Endothelial cell (in vitro differentiated cells): ENCODE results near the gene SMIM23. TPM values are rescaled to one million over a fixed set of nuclear protein-coding genes. Genes with fewer than 3 reads are reported as not detected.

ENCODE experiments used
- DNase-seq: peaks from one replicate; pipeline ENCODE4 v3.0.0; 2021; ENCODE audit warnings: low spot score
- H3K27ac Mint-ChIP-seq: one replicate; pipeline ENCODE4 v1.8.0; 2021; ENCODE audit warnings: mixed read lengths, inconsistent platforms; ENCODE audit not compliant: unreplicated experiment
- H3K27me3 Mint-ChIP-seq: one replicate; pipeline ENCODE4 v1.8.0; 2021; ENCODE audit warnings: mild to moderate bottlenecking, moderate library complexity, mixed read lengths, inconsistent platforms; ENCODE audit not compliant: unreplicated experiment
- H3K36me3 Mint-ChIP-seq: one replicate; pipeline ENCODE4 v1.8.0; 2021; ENCODE audit warnings: mild to moderate bottlenecking, low read depth, mixed read lengths, inconsistent platforms; ENCODE audit not compliant: unreplicated experiment
- H3K4me1 Mint-ChIP-seq: one replicate; pipeline ENCODE4 v1.8.0; 2021; ENCODE audit warnings: mild to moderate bottlenecking, mixed read lengths, inconsistent platforms; ENCODE audit not compliant: unreplicated experiment
- H3K4me3 Mint-ChIP-seq: one replicate; pipeline ENCODE4 v1.8.0; 2021; ENCODE audit warnings: mild to moderate bottlenecking, mixed read lengths, inconsistent platforms; ENCODE audit not compliant: unreplicated experiment
- H3K9me3 Mint-ChIP-seq: one replicate; pipeline ENCODE4 v1.8.0; 2021; ENCODE audit warnings: mixed read lengths, inconsistent platforms; ENCODE audit not compliant: unreplicated experiment
- total RNA-seq: library from RNA; stranded (reverse); fragmentation: NEBNext Ultra II Directional; extraction: Animal tissue kit (Norgen Biotek cat#: 25700); gene quantifications from one replicate; pipeline ENCODE4 v1.2.1, GENCODE V29; 2021; ENCODE audit not compliant: unreplicated experiment
- TF ChIP-seq, protein P1 (sequence below): fragments of 200-600 bp; sonication (generic); IDR thresholded peaks from one replicate; pipeline ENCODE4 v1.5.0; 2021; ENCODE audit warnings: antibody characterized with exemption; ENCODE audit not compliant: unreplicated experiment

The SMIM23 gene
- total RNA-seq, 1 donor from 2014 or later, result not detected

DNA sequence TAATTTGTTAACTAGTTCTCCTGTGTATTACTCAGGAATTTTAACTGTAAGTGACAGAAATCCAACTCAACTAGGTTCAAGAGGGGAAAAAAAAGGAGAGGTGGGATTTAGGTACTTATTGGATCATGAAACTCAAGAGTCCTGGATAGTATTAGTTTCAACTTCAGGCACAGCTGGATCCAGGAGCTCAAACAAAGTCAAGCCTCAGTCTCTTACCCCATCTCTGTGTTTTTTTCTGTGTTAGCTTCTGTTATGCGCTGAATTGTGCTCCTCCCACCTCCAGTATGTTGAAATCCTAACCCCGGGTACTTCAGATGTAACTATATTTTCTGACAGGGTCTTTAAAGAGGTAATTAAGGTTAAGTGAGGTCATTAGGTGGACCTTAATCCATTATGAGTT, 53.5 kb downstream of the SMIM23 start:
- Mint-ChIP-seq H3K27ac (no peak overlapping the region), H3K4me3 (no peak overlapping the region), H3K36me3 (peaks cover 4% of the 10 kb centered on the region), H3K4me1 (no peaks in the 10 kb centered on the region), H3K9me3 (no peaks in the 10 kb centered on the region), H3K27me3 (peaks cover 1% of the 10 kb centered on the region)
- TF ChIP-seq, protein P1, sequence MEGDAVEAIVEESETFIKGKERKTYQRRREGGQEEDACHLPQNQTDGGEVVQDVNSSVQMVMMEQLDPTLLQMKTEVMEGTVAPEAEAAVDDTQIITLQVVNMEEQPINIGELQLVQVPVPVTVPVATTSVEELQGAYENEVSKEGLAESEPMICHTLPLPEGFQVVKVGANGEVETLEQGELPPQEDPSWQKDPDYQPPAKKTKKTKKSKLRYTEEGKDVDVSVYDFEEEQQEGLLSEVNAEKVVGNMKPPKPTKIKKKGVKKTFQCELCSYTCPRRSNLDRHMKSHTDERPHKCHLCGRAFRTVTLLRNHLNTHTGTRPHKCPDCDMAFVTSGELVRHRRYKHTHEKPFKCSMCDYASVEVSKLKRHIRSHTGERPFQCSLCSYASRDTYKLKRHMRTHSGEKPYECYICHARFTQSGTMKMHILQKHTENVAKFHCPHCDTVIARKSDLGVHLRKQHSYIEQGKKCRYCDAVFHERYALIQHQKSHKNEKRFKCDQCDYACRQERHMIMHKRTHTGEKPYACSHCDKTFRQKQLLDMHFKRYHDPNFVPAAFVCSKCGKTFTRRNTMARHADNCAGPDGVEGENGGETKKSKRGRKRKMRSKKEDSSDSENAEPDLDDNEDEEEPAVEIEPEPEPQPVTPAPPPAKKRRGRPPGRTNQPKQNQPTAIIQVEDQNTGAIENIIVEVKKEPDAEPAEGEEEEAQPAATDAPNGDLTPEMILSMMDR, result no peak
- DNase-seq, result no peak

GRCh38 chr5:171840066-171840465, 54.4 kb downstream of the SMIM23 start:
- Mint-ChIP-seq H3K9me3 (no peaks in the 10 kb centered on the region), H3K27me3 (peaks cover 1% of the 10 kb centered on the region)
- no peak for DNase-seq

More at GRCh38 chr5:171840066-171840465, 54.4 kb downstream of the SMIM23 start:
- H3K4me3 Mint-ChIP-seq, result no peak overlapping the region
- TF ChIP-seq, protein P1, result no peak
- no peak overlapping the region for H3K27ac Mint-ChIP-seq
- peaks cover 4% of the 10 kb centered on the region for H3K36me3 Mint-ChIP-seq
- no peaks in the 10 kb centered on the region for H3K4me1 Mint-ChIP-seq

Other genes starting within 250 kb of the SMIM23 start
- 62.0 TPM for gene FBXW11, start 220.8 kb downstream of the SMIM23 start, total RNA-seq